ENCODE measurements around the gene ITGBL1. TPM values are rescaled to one million over a fixed set of nuclear protein-coding genes. Genes with fewer than 3 reads are reported as not detected.

ITGBL1 gene
- total RNA-seq, 4 donors from 2014 or later = 1.8 to 19.4 (median 2.6) TPM; not detected in 1

DNA sequence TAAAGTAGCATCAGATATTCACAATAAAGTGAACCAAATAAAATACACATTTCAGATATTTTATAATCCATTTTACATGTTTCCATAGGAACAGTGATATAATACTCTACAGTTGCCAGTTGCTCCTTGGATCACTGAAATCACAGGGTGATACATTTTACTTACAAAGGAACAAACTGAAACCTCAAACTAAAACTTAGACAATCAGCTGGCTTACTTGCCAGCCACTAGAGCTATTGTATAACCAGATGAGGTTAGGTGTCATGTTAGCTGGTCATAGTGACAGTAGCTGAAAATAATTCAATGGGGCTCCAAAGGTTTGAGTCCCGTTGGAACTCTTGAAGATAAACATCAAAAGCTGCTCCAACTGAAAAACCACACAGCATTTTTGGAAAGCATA is 274.6 kb downstream of the ITGBL1 start:
- no peaks in the 10 kb centered on the region for H3K9me3 ChIP-seq
- H3K4me1 ChIP-seq = no peaks in the 10 kb centered on the region
- no peak for DNase-seq
- no peak overlapping the region for H3K4me3 ChIP-seq
- intact Hi-C loops (cut with DNase I; ENCODE audit: low total_unique reads) = no loop called here
- no peak overlapping the region for H3K27ac ChIP-seq
- no peaks in the 10 kb centered on the region for H3K36me3 ChIP-seq
- TF ChIP-seq, protein P1, sequence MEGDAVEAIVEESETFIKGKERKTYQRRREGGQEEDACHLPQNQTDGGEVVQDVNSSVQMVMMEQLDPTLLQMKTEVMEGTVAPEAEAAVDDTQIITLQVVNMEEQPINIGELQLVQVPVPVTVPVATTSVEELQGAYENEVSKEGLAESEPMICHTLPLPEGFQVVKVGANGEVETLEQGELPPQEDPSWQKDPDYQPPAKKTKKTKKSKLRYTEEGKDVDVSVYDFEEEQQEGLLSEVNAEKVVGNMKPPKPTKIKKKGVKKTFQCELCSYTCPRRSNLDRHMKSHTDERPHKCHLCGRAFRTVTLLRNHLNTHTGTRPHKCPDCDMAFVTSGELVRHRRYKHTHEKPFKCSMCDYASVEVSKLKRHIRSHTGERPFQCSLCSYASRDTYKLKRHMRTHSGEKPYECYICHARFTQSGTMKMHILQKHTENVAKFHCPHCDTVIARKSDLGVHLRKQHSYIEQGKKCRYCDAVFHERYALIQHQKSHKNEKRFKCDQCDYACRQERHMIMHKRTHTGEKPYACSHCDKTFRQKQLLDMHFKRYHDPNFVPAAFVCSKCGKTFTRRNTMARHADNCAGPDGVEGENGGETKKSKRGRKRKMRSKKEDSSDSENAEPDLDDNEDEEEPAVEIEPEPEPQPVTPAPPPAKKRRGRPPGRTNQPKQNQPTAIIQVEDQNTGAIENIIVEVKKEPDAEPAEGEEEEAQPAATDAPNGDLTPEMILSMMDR (IDR thresholded peaks at IDR 0.05) = no peak
- no peak for TF ChIP-seq POLR2A (IDR thresholded peaks at IDR 0.05)
- no peaks in the 10 kb centered on the region for H3K27me3 ChIP-seq

DNA sequence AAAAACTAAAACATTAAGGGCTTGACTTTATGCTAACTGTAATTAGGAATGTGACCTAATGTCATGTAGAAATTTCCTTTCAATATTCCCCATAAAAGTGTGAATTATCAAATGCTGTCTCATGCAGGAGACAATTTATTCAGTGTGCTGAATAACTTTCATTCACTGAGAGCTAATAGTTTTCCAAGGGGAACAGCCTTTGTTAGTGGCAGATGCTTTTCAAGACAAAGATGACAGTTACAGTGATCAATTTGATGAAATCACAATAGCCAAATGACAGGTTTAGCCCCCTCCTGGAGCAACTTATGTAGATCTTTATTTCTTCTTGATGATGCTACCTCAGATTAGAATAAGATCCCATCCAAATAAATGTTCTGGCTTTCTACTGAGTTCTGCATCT is 275.5 kb downstream of the ITGBL1 start:
- Histone ChIP-seq H3K4me1 (no peaks in the 10 kb centered on the region), H3K9me3 (no peaks in the 10 kb centered on the region), H3K27me3 (no peaks in the 10 kb centered on the region), H3K27ac (no peak overlapping the region), H3K4me3 (no peak overlapping the region), H3K36me3 (no peaks in the 10 kb centered on the region)
- no peak for TF ChIP-seq POLR2A (IDR thresholded peaks at IDR 0.05)
- TF ChIP-seq, protein P1 (IDR thresholded peaks at IDR 0.05) = no peak
- no peak for DNase-seq
- intact Hi-C loops (cut with DNase I; ENCODE audit: low total_unique reads) = no loop called here

DNA sequence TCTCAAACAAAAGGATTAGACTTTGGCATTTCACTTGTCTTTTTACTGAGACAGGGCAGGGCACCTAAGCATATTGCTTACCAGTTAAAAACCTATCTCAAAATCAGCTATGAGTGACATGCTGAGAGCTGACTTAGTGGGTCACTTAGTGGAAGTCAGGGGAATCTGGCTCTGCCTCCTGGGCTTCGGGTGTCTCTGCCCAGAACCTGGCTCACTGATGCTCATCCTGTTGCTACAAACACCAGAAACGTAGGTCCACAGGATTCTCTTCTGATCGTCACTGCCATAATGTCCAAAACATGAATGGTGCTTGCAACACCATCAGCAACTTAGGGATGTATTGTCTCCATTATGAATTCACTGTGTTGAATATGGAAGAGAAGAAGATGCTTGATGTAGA is 276.1 kb downstream of the ITGBL1 start:
- no peak for DNase-seq
- H3K27me3 ChIP-seq = no peaks in the 10 kb centered on the region
- intact Hi-C loops (cut with DNase I; ENCODE audit: low total_unique reads) = no loop called here
- H3K27ac ChIP-seq = no peak overlapping the region
- no peak overlapping the region for H3K4me3 ChIP-seq
- no peaks in the 10 kb centered on the region for H3K36me3 ChIP-seq
- no peaks in the 10 kb centered on the region for H3K4me1 ChIP-seq
- no peak for TF ChIP-seq POLR2A (IDR thresholded peaks at IDR 0.05)
- TF ChIP-seq, protein P1 (IDR thresholded peaks at IDR 0.05) = no peak
- H3K9me3 ChIP-seq = no peaks in the 10 kb centered on the region

DNA sequence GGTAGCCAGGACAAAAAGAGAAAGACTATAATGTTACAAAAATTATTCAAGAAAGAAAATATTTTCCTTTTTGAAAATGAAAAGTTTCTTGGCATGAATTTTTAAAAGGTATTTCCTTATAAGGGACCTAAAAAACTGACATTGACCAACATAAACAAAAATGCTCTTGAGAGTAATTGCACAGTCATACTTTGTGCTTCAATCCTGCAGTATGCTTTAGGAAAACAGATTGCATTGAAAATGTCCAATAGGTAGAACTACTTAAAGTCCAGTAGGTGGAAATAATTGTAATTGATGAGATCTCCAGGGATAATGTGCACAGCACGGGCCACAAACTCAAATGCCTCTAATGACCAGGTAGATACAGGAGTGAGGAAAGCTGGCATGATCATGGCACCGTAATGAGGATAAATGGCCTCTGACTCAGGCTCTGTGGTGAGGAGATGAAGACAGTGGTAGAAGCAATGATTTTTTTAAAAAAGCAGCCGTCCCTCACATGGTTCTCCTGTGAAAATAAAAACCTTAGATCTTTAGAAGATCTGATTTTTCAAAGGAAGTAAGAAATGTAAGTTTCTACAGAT is 278.0 kb downstream of the ITGBL1 start:
- no peak for DNase-seq
- intact Hi-C loops (cut with DNase I; ENCODE audit: low total_unique reads) = no loop called here
- Histone ChIP-seq H3K9me3 (no peaks in the 10 kb centered on the region), H3K27me3 (no peaks in the 10 kb centered on the region), H3K27ac (no peak overlapping the region), H3K36me3 (no peaks in the 10 kb centered on the region), H3K4me3 (no peak overlapping the region), H3K4me1 (no peaks in the 10 kb centered on the region)
- TF ChIP-seq POLR2A (IDR thresholded peaks at IDR 0.05) = no peak
- TF ChIP-seq, protein P1 (IDR thresholded peaks at IDR 0.05) = no peak

DNA sequence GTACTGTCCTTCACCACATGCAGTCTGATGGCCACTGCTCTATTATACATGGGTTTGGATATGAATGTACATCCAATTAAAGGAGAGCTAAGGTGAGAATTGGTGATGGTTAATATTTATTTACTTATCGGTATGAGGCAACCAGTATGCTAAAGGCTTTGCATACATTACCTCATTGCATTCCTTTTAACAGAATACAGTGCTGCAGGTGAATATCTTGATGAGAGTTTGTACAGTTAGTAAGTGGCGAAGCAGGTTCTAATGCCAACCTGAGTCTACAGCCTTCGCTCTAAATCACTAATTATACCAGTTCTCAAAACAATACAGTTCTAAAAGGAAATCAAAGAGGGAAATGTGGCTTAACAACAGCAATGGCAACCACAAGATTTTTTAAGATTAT is 284.1 kb downstream of the ITGBL1 start:
- Histone ChIP-seq H3K9me3 (no peaks in the 10 kb centered on the region), H3K27ac (no peak overlapping the region), H3K36me3 (no peaks in the 10 kb centered on the region), H3K27me3 (no peaks in the 10 kb centered on the region), H3K4me1 (no peaks in the 10 kb centered on the region), H3K4me3 (no peak overlapping the region)
- no peak for DNase-seq
- TF ChIP-seq POLR2A (IDR thresholded peaks at IDR 0.05) = no peak
- TF ChIP-seq, protein P1 (IDR thresholded peaks at IDR 0.05) = no peak
- intact Hi-C loops (cut with DNase I; ENCODE audit: low total_unique reads) = no loop called here
